NCI-H82 (cell line): Measurements from ENCODE around the gene EPHB1.

ENCODE experiments used
- DNase-seq: peaks from one replicate; lab custom pipeline; 2025; lab: John Stamatoyannopoulos, UW

Gene EPHB1

DNA sequence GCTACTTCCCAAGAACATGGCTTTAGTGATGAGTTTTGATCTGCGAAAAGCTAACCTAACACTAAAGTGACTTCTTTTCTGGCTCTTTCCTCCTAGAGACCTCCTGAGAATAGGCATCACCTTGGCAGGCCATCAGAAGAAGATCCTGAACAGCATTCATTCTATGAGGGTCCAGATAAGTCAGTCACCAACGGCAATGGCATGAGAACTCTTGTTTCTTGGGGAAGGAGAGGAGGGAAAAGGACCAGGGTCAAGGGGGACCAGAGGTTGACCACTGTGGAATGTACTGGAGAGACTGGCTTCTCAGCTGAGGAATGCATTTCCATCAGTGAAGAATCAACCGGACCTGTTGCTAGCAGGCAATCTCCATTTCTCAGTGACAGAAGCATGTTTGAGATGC is 463.9 kb downstream of the EPHB1 start:
- DNase-seq, result no peak

DNA sequence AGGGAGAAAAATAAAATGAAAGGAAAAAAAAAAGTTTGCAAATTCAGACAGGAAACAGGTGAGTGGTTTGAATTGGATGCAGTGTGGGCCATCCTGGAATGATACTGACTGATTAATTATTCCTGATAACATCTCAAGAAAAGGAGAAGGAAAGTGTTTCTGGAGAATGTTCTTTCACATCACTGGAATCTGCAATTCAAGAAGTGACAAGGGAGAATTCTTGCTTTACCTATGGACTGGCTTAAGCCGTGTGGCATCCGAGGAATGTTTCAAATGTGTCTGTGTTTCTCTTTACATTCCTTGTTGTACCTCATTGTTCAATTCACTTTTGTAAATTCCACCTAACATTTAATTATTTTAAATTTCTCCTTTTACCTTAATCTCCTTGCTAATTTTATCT is 465.0 kb downstream of the EPHB1 start:
- DNase-seq, result no peak

DNA sequence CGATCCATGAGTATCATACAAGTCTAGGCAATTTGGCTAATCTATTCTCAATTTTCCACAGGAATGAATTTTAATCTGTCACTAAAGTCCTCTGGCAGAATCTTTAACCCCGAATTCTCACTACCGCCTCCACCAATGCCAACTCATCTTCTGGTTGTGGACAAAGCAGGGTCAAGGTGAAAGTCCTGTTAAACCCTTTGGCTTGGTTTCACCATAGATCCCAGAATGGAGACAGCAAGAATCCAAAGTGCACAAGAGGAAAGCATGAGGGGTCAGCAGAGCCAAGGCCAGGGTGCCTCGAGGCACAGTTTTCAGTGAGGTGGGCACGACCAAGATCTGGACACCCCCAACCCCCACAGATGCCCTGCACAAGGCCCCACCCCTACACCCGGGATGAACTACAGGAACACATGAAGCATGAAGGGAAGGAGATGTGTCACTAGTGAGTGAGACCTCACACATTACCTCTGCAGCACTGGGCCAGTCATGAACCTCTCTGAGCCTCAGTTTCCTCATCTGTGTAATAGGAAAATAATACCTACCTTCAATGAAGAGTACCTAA is 466.2 kb downstream of the EPHB1 start:
- DNase-seq, result no peak

DNA sequence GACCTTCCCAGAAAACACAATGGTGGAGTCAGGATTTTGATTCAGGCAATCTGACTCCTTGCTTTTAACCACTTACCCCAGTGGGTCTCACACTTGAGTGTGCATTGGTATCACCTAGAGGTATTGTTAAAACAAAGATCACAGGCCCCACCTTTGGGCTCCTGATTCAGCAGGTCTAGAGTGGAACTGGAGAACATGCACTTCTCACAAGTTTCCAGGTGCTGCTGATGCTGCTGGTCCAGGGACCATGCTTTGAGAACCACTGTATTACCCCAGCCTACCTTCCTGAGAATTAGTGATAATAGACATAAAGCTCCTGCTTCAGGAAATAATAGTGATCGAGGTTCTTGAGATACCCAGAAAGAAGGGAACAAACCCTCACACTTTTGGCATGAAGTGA is 466.9 kb downstream of the EPHB1 start:
- DNase-seq, result no peak

DNA sequence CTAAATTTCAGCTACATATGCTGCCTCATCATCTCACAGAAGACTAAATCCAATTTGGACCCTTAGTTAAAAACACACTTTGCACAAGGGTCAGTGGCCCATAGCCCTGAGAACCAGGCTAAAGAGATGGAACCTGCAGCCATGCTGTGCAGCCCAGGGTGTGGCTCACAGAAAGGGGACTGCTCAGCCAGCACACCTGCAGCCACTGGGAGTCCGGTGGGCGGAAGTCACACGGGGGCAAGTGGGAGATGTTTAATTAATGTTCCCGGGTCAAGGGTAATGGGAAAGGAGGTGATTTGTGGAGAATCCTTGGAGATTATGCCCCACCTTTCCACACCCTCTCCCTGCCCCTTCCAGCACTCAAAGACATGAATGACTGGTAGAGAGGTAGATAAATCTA is 467.4 kb downstream of the EPHB1 start:
- no peak for DNase-seq

DNA sequence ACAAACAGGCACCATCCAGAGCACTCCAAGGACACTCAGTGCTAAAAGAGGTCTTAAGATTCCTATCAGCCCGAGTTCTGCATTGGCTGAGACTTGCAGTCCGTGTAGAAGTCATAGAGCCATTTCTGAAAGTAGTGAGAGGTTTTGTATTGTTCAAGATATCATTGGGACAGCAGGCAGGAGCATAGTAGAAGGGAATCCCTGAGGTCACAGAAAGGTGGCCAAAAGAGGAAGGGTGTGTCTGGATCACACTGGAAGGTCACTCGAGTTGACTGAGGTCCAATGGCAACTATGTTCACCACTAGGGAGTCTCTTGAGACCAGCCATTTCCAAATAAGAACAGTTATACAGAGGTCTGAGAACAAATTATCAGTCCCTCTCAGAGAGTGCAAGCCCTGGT is 468.3 kb downstream of the EPHB1 start:
- no peak for DNase-seq

DNA sequence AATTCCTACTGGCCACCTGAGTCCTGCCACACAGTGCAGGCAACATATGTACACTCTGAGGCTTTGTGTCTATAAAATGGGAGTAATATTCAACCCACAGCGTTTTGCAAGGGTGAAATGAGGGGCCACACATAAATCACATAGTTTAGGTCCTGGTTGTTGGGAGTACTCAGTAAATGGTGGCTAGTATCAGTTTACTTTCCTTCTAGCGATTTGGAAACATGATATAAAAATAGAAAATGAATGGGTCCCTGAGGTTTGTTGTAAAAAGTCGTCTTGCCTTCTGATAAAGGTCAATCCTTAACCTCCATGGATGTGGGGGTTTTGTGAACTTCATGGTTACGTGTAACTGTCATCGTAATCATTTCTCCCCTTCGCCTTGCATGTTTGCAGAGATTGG is 472.4 kb downstream of the EPHB1 start:
- no peak for DNase-seq

DNA sequence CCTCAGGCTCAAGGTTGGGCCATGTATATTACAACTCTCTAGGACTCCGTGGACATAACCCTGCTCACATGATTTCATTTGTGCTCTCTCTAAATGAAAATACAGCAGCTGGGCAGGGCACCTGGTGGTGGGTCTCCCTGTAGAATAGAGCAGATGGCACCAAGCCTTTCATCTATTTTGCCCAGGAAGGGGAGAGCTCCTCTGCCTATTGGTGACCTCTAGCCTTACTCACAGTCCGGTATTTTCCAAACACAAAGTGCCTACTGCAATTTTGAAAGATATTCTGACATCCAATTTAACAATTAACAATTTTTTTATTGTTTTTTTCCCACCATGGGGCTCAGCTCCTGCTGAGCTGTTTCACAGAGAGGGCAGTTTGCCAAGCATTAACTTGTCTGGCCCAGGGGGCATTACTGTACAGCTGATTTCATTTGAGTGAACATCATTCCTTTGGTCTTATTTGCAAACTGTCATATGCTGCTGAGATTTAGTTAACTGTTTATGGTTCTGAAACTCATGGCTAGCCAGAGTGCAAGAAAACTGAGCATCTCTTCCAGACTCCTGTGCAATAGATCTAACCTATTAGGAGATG is 474.0 kb downstream of the EPHB1 start:
- no peak for DNase-seq

DNA sequence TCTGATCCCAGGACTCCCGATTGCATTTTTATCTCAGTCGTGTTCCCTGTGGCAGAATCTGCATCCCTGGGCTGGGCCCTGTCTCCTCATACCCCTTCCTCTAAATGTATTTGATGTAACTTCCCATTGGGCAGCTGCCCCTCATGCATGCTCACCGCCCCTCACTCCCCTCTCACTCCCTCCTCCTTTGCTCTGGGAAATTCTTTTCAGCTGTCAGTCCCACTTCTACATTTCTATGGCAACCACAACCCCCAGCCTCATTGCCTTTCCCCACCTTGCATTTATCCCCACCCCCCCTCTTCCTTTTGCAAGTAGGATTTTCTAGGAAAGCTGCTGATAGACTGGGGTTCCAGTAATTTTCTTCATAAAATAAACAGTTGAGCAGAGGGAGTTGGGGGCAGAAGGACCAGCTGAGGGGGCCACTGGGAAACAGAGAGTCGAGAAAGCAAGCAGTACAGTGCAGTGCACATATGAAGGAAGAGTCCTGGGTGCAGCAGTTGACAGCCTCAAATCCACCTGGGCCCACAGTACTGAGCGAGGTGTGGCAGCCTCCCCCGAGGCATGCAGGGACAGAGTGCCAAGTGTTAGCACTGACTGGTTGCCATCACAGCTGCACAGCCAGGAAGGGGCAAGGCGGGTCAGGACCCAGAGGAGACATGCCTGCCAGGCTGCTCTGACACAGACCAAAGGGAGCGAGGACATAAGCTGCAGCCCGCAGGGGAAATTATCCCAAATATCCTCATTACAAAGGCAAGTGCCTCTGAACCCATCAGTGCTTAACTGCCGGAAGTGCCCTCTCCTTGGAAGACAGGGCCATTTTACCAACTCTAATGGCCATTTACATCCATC is 476.3 kb downstream of the EPHB1 start:
- DNase-seq, result no peak

DNA sequence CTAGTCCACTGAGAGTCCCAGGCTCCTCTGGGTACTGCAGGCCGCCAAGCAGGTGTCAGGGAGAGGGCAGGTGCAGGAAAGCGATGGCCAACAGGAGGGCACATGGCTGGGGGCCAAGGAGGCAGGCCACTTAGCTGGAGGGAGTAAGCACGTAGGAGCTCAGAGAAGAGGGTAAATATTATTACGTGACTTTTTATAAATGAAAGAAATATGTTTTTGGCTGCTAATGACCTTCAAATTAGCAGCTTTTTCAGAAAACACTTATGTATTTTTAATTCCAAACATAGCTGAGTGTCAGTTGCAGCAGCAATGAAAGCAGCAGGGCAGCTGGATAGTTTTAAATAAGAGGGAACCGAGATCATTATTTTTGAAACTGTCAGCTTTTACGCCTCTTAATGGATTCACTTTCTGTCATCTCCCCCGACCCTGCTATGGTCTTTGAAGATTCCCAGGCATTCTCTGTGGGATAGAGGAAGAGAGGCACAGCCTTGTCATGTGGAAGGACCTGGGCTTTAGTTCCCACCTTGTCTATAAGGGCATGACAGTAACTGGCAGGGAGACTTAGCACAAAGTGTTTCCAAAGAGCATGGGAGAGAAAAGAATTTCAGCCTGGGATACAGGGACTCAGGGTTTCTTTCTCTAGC is 477.1 kb downstream of the EPHB1 start:
- no peak for DNase-seq

DNA sequence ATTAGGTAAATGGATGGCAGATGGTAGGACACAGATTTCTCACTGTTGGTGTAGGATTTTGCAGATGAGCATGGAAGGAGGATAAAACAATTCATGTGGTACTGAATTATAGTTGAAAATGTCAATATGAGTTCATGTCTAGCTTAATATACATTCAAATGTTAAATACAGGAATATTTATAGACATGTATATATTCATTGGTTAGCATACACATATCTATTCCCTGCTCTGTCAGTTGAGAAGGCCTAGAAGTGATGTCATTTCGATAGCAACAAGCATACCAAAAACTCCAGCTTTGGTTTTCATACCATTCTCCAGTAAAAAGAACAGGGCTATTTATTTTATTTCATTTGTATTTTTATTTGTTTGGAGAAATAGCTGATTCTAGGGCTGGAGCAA is 497.1 kb downstream of the EPHB1 start:
- DNase-seq, result no peak

DNA sequence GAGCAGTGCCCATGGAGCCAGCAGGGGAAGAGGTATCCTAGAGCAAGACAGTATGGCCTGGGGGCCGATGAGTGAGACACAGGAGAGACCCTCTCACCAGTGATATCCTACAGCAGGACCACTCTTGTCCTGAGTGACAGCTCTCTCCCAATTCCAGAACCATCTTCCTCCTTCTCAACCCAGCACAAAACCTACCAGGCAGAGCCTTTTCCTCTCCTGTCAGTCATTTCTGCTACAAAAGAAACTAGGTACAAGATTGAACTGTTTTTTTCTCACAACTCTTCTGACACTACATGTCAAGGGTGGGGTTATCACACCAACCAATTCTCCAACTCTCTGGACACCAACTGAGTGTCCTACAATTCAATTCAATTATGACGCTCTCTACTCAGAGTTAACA is 506.6 kb downstream of the EPHB1 start:
- DNase-seq, result no peak

DNA sequence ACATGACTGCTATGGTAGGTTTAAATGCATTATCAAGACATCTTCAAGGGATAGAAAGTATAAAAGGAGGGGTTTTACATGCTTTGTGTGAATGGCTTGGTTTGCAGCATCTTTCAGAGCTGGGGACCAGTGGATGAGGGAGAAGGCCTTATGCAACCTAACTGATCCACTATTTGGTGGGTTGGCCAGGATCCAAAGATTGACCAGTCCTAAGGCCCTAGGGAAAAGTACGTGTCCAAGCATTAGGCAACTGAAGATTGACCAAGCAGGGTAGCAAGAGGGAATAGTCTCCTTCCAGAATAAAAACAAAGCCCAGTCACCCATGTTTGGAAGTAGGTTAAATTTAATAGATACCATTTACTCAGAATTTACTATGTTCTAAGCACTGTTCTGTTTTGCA is 509.3 kb downstream of the EPHB1 start:
- no peak for DNase-seq
